GM21390 (cell line): ENCODE data around the gene COQ2.
"Not testable (repeated sequence)": the region's sequence is repeated elsewhere in the genome, so short reads cannot be mapped to it uniquely, and the experiment has no call there.

Experiments used
- ATAC-seq: cut with Tn5 transposase; IDR thresholded peaks from one replicate; pipeline ENCODE4 v1.9.1; 2021; ENCODE audit not compliant: unreplicated experiment

The COQ2 gene

GRCh38 chr4:83284193-83285054, at the start of gene COQ2:
Gene COQ2 (minus strand): TSS chr4:83284798. CDS start chr4:83284764, 34 bp downstream.
- peak; percentile 87 for ATAC-seq

GRCh38 chr4:83331956-83332355, 47.4 kb upstream of the COQ2 start:
- ATAC-seq = no peak

GRCh38 chr4:83329521-83330110, 45.0 kb upstream of the COQ2 start:
- ATAC-seq = no peak

- ATAC-seq = no peak
These were observed 44.1 kb upstream of the COQ2 start for GRCh38 chr4:83328521-83329187.

GRCh38 chr4:83326546-83326945, 41.9 kb upstream of the COQ2 start:
- no peak for ATAC-seq

GRCh38 chr4:83325306-83325705, 40.7 kb upstream of the COQ2 start:
- ATAC-seq = not testable (repeated sequence)

GRCh38 chr4:83323136-83323535, 38.5 kb upstream of the COQ2 start:
- no peak for ATAC-seq

- no peak for ATAC-seq
These were observed 36.0 kb upstream of the COQ2 start for GRCh38 chr4:83320548-83320947.

GRCh38 chr4:83318666-83319065, 34.1 kb upstream of the COQ2 start:
- ATAC-seq = no peak

- no peak for ATAC-seq
These were observed 33.1 kb upstream of the COQ2 start for GRCh38 chr4:83317671-83318070.

GRCh38 chr4:83316459-83317165, 32.0 kb upstream of the COQ2 start:
- ATAC-seq = no peak

- ATAC-seq = no peak
These were observed 30.8 kb upstream of the COQ2 start for GRCh38 chr4:83315341-83315870.

- no peak for ATAC-seq
These were observed 24.1 kb upstream of the COQ2 start for GRCh38 chr4:83308672-83309071.

- ATAC-seq = no peak
These were observed 23.3 kb upstream of the COQ2 start for GRCh38 chr4:83307920-83308319.

GRCh38 chr4:83305187-83305586, 20.6 kb upstream of the COQ2 start:
- no peak for ATAC-seq

GRCh38 chr4:83297548-83298260, 13.1 kb upstream of the COQ2 start:
- ATAC-seq = no peak

- no peak for ATAC-seq
These were observed 8.9 kb upstream of the COQ2 start for GRCh38 chr4:83293305-83294046.

GRCh38 chr4:83290059-83290774, 5.6 kb upstream of the COQ2 start:
- not testable (repeated sequence) for ATAC-seq

- not testable (repeated sequence) for ATAC-seq
These were observed 3.8 kb upstream of the COQ2 start for GRCh38 chr4:83288381-83288780.
